PC-9 (cell line): Measurements from ENCODE around the gene ABCC12. TPM values are rescaled to one million over a fixed set of nuclear protein-coding genes. Genes with fewer than 3 reads are reported as not detected.

Experiments used
- BruUV-seq: library from RNA; stranded (reverse); fragments of 400-500 nt; replicated peaks from 2 replicates; lab custom pipeline; 2021; lab: Mats Ljungman, UMichigan
- CTCF ChIA-PET: fragments of 300-600 bp; sonication (Branson Sonifier 250); formaldehyde crosslinking; loops from one replicate; lab custom pipeline; 2022; ENCODE audit warnings: antibody characterized with exemption; lab: Charles Lee
- POLR2A ChIA-PET: fragments of 300-600 bp; sonication (Branson Sonifier 250); formaldehyde crosslinking; loops from one replicate; lab custom pipeline; 2022; ENCODE audit warnings: antibody characterized with exemption; ENCODE audit not compliant: unreplicated experiment; lab: Charles Lee
- DNase-seq, 2 experiments: peaks; one replicate each; pipeline versions ENCODE4 v3.0.0 to v3.0.0-alpha.2; 2015 to 2022; ENCODE audit warnings: mixed read lengths in 1 of 2
- H2AFZ ChIP-seq: fragments of 200-600 bp; sonication (generic); 2 replicates; pipeline ENCODE4 v1.8.1; 2017; ENCODE audit warnings: antibody characterized with exemption
- H3F3A ChIP-seq: fragments of 200-600 bp; sonication (generic); 2 replicates; pipeline ENCODE4 v1.8.1; 2017; ENCODE audit warnings: antibody characterized with exemption, mild to moderate bottlenecking, low read depth; ENCODE audit not compliant: insufficient read depth
- H3K27ac ChIP-seq: fragments of 200-600 bp; sonication (generic); 2 replicates; pipeline ENCODE4 v1.6.1; 2016; ENCODE audit warnings: mixed run types
- H3K27me3 ChIP-seq: fragments of 200-600 bp; sonication (generic); 2 replicates; pipeline ENCODE4 v1.6.1; 2016; ENCODE audit warnings: low read depth, mixed run types; ENCODE audit not compliant: insufficient read depth
- H3K36me3 ChIP-seq: fragments of 200-600 bp; sonication (generic); 2 replicates; pipeline ENCODE4 v1.6.1; 2016; ENCODE audit warnings: low read depth, mixed run types
- H3K4me1 ChIP-seq: fragments of 200-600 bp; sonication (generic); replicated peaks from 2 replicates; pipeline ENCODE4 v1.6.1; 2016; ENCODE audit warnings: mixed run types; ENCODE audit not compliant: insufficient read depth
- H3K4me2 ChIP-seq: fragments of 200-600 bp; sonication (generic); 2 replicates; pipeline ENCODE4 v1.6.1; 2017; ENCODE audit warnings: mixed run types
- H3K4me3 ChIP-seq: fragments of 200-600 bp; sonication (generic); 2 replicates; pipeline ENCODE4 v1.6.1; 2016; ENCODE audit warnings: mixed run types
- H3K79me2 ChIP-seq: fragments of 200-600 bp; sonication (generic); 2 replicates; pipeline ENCODE4 v1.6.1; 2017; ENCODE audit warnings: low read depth, mixed run types
- H3K9me2 ChIP-seq: fragments of 200-600 bp; sonication (generic); 2 replicates; pipeline ENCODE4 v1.8.1; 2017; ENCODE audit warnings: mild to moderate bottlenecking; ENCODE audit not compliant: insufficient read depth
- H3K9me3 ChIP-seq: fragments of 200-600 bp; sonication (generic); 2 replicates; pipeline ENCODE4 v1.8.1; 2016; ENCODE audit warnings: low read depth; ENCODE audit not compliant: insufficient read depth
- H4K20me1 ChIP-seq: fragments of 200-600 bp; sonication (generic); 2 replicates; pipeline ENCODE4 v1.8.1; 2017; ENCODE audit not compliant: insufficient read depth
- CTCF ChIP-seq: fragments of 200-600 bp; sonication (generic); conservative IDR thresholded peaks from 2 replicates; pipeline ENCODE4 v1.6.1; 2017; ENCODE audit warnings: mixed run types, antibody characterized with exemption, mild to moderate bottlenecking, moderate library complexity
- EZH2 ChIP-seq: fragments of 200-600 bp; sonication (generic); IDR thresholded peaks from 2 replicates; pipeline ENCODE4 v1.8.0; 2017; ENCODE audit warnings: antibody characterized with exemption, low read depth
- intact Hi-C: fragments of 100-400 bp; cut with micrococcal nuclease; formaldehyde crosslinking; loops from one replicate; pipeline ENCODE4 v1.10.0; 2022; ENCODE audit not compliant: unreplicated experiment
- total RNA-seq: library from RNA; stranded (reverse); gene quantifications from 2 replicates; pipeline ENCODE4 v1.2.3, GENCODE V29; 2021

The ABCC12 gene
- total RNA-seq, 1 experiment from 2014 or later: not detected

- BruUV-seq: no TSS peak
- intact Hi-C loops: loop anchor here (10.0 kb wide), 1 partner anchor 439 kb away; no protein-coding TSS in a partner anchor
These were observed 2.0 kb downstream of the ABCC12 start for GRCh38 chr16:48153774-48154173.

GRCh38 chr16:48152226-48152625 lies 3.6 kb downstream of the ABCC12 start:
- intact Hi-C loops: loop anchor here (10.0 kb wide), 1 partner anchor 437 kb away; no protein-coding TSS in a partner anchor
- Histone ChIP-seq H2AFZ (no peak overlapping the region), H3K79me2 (no peaks in the 10 kb centered on the region), H3K9me3 (peaks cover 5% of the 10 kb centered on the region; the same call in 1 of the 2 replicates), H3K36me3 (peaks cover 4% of the 10 kb centered on the region; the same call in 1 of the 2 replicates), H3K27me3 (no peaks in the 10 kb centered on the region), H3K9me2 (no peaks in the 10 kb centered on the region), H3K4me3 (no peak overlapping the region), H3F3A (no peaks in the 10 kb centered on the region), H3K4me2 (no peak overlapping the region), H3K27ac (no peak overlapping the region), H4K20me1 (no peaks in the 10 kb centered on the region), H3K4me1 (peaks cover 5% of the 10 kb centered on the region)
- TF ChIP-seq CTCF (no peak), EZH2 (no peak)
- no TSS peak for BruUV-seq
- DNase-seq: no peak
- ChIA-PET POLR2A (no interaction called here), CTCF (no interaction called here)

More at GRCh38 chr16:48153774-48154173, 2.0 kb downstream of the ABCC12 start:
- Histone ChIP-seq H3K4me2 (no peak overlapping the region), H2AFZ (no peak overlapping the region), H4K20me1 (no peaks in the 10 kb centered on the region), H3K4me3 (no peak overlapping the region), H3K36me3 (peaks cover 4% of the 10 kb centered on the region; the same call in 1 of the 2 replicates), H3K9me2 (no peaks in the 10 kb centered on the region), H3F3A (peaks cover 7% of the 10 kb centered on the region; the same call in 1 of the 2 replicates), H3K27ac (no peak overlapping the region), H3K4me1 (peaks cover 20% of the 10 kb centered on the region), H3K9me3 (peaks cover 5% of the 10 kb centered on the region; the same call in 1 of the 2 replicates), H3K79me2 (no peaks in the 10 kb centered on the region), H3K27me3 (no peaks in the 10 kb centered on the region)
- CTCF ChIA-PET: no interaction called here
- TF ChIP-seq EZH2 (no peak), CTCF (no peak)
- no peak for DNase-seq
- POLR2A ChIA-PET: no interaction called here

GRCh38 chr16:48150707-48151106 lies 5.1 kb downstream of the ABCC12 start:
- H3K27me3 ChIP-seq: no peaks in the 10 kb centered on the region
- H3K9me2 ChIP-seq: no peaks in the 10 kb centered on the region
- no peaks in the 10 kb centered on the region for H4K20me1 ChIP-seq
- DNase-seq: no peak
- H3K4me3 ChIP-seq: no peak overlapping the region
- no peak overlapping the region for H3K27ac ChIP-seq
- H3K36me3 ChIP-seq: peaks cover 4% of the 10 kb centered on the region; the same call in 1 of the 2 replicates
- H3K9me3 ChIP-seq: peaks cover 5% of the 10 kb centered on the region; the same call in 1 of the 2 replicates
- intact Hi-C loops: loop anchor here (10.0 kb wide), 1 partner anchor 436 kb away; no protein-coding TSS in a partner anchor
- H3K4me1 ChIP-seq: no peaks in the 10 kb centered on the region
- TF ChIP-seq CTCF (no peak), EZH2 (no peak)
- H2AFZ ChIP-seq: no peak overlapping the region
- H3K4me2 ChIP-seq: no peak overlapping the region
- BruUV-seq: no TSS peak
- ChIA-PET CTCF (no interaction called here), POLR2A (no interaction called here)
- no peaks in the 10 kb centered on the region for H3K79me2 ChIP-seq
- H3F3A ChIP-seq: no peaks in the 10 kb centered on the region
